GM19467 (cell line): Measurements from ENCODE around the gene TCP11.

ENCODE experiments used
- ATAC-seq: cut with Tn5 transposase; IDR thresholded peaks from one replicate; pipeline ENCODE4 v1.9.1; 2021; ENCODE audit warnings: mild to moderate bottlenecking, moderate library complexity; ENCODE audit not compliant: unreplicated experiment

Gene TCP11

DNA sequence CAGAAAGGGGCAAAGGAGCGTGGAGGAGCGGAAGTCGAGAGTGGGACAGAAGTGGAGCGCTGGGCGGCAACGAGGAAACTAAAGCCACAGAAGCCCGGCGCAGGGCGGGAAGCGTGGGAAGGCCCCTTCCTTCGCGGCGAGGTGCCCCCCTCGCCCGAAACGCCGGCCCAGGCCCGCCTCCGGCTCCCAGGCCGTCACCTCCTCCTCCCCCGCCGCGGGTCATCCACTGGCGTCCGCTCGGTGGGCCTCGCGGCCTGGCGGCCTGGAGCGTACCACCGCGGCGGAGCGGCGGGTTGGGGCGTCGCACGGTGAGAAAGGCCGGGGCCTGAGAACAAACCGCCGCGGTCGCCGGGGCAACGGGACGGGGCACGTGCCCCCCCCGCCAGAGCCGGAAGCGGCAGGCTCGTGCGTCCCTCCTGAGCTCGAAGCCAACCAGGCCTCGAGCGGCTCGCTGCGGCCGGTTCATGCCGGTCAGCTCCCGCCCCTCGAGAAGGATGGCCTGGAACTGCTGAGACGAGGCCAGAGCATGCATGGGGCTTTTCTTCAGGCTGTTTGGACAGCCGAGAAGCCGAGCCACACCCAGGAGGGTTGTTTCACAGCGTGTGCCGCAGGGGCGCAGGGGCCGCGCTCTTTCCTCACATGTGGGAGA is at the start of gene TCP11:
Gene TCP11, minus strand, starts transcription at position 333 of the 649 bp plus-strand sequence. CDS start 469 bp downstream, outside the sequence.
- ATAC-seq = no peak

DNA sequence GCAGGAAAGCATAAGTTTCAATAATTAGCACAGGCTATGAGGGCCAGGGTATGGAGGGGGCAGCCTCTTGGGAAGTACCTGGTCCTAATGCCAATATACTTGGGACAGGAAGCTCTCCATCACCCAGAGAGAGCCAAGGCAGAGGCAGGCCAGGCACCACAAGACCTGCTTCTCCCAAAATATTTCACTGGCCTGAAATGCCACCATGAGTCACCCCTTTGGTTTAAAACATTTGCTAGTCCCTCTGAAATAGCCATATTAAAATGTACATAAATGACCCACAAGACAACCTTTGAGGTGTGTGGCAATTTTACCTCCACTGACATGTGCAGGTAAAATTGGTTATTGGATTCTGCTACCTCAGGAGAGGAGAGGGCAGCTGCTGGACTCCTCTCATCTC is 49.2 kb upstream of the TCP11 start:
- no peak for ATAC-seq

DNA sequence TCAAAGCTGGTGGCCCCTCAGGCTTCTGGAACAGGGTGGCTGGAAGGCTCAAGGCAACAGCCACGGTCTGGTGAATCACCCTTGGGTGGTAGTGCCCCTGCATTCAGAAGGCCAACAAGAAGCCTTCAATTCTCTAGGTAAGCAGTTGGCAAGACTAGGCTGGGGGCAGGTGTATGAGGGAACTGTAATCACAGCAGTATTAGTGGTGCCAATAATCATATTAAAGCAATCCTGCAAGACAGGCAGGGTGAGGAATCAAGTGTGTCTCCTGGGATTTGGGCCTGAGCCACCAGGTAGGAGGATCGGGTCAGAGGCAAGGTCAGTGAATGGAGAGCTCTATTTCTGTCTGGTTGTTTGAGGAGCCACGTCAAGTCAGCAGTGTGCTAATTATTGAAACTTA is 47.7 kb upstream of the TCP11 start:
- ATAC-seq = no peak

DNA sequence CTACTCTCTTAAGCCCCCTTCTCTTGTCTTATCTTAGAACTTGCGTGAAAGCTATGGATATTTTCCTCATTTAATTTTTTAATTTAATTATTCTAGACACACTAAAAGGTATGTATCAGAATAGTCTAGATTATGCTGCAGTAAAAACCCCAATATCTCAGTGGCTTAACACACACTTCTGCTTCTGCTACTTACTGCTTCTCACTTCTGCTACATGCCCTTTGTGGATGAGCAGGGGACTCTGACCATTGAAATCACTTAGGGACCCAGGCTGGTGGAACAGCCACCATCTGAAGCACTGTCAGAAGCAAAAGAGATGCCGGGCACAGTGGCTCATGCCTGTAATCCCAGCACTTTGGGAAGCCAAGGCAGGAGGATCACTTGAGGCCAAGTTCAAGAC is 45.4 kb upstream of the TCP11 start:
- no peak for ATAC-seq

DNA sequence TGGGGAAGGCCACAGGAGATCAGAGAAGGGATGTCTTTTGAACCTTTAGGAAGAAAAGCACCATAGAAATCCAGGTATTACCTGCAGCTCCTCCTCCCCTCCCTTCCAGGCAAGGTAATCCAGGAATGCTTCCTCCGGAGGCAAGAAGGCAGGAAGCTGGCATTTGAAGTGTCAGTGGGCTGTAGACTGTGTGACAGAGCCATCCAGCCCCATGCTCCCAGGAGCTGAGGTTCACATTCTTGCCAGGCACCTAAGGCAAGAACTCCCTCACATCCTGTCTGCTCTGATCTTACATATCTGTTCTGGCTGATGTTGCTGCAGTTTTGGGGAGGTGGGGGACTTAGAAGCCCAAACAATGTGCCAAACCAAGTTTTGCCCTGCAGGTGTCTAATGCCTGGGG is 44.8 kb upstream of the TCP11 start:
- ATAC-seq = no peak

DNA sequence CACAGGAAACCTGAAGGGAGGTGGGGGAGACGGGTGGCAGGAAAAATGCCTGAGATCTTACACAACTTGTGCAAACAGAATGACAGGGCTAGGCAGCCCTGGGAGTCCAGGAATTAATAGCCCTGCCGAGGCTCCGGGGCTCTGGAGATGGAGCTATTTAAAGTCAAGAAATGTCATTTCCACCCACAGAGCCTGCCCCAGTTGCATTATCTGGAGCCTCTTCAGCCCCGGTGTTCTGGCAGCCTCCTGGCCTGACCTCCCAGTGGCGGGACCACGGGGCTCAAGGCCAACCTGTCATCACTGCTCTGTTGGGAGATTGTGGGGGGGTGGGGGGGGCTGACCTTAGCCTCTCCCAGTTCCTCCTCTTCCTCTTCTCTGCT is 44.2 kb upstream of the TCP11 start:
- ATAC-seq = no peak

DNA sequence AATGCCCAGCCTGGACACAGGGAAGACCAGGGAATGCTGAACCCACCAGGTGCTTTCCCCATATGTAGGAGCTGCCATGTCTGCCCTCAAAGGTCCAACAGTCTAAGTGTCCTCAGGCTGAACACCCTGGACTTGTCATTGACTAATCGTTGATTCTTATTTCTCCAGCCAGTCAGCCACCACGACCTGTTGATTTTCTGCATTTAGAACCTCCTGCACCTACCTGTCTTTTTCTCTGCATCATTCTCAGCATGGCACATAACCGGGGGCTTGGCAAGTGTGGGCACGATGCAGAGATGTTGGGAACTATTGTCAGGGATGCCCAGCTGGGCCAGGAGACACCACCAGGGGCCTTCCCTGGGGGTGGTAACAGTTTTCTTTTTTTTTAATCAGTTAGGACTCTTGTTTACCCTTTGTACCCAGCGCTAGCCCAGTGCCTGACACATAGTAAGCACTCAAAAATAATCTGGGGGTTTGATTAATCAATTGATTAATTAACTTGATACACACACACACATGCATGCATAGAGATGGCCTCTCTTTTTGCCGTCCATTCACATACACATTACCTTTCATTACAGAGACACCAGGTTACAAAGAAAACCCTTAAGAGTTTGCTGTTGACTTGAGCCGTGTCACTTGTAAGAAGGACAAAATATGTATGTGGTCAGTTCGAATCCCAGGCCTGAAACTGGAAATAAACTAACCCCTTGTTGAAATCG is 43.6 kb upstream of the TCP11 start:
- ATAC-seq = no peak

DNA sequence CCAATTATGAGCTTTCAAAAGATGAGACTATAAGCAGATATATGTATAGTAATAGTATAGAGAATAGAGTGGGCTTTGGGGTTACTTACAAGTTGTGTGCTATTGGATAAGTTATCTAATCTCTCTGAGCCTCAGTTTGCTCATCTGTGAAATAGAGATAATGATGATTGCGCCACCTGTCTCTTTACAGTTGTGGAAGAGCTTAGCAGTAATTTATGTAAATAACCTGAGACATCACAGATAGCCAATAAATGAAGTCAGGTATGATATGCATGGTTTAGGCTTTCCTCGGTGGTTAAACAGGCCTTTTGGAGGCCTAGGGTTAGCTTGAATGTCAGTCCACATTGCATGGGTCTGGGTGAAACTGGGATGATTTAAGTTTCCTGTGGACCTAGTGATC is 42.8 kb upstream of the TCP11 start:
- no peak for ATAC-seq

DNA sequence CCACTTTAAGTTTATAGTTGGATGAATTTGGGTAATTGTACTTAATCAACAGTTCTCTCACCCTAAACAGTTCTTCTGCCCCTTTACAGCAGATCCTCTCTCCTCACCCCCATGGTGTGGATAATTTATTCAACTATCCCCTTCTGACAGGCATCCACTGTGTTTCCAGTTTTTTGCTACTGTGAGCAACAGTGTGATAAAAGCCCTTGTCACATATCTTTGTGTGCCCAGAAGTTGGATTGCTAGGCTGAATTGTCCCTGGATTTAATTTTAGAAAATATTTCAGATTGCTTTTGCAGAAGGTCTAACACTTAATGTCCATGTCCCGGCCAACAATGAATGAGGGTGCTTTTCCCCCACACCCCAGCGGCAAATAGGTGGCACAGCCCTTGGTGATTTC is 42.1 kb upstream of the TCP11 start:
- no peak for ATAC-seq

DNA sequence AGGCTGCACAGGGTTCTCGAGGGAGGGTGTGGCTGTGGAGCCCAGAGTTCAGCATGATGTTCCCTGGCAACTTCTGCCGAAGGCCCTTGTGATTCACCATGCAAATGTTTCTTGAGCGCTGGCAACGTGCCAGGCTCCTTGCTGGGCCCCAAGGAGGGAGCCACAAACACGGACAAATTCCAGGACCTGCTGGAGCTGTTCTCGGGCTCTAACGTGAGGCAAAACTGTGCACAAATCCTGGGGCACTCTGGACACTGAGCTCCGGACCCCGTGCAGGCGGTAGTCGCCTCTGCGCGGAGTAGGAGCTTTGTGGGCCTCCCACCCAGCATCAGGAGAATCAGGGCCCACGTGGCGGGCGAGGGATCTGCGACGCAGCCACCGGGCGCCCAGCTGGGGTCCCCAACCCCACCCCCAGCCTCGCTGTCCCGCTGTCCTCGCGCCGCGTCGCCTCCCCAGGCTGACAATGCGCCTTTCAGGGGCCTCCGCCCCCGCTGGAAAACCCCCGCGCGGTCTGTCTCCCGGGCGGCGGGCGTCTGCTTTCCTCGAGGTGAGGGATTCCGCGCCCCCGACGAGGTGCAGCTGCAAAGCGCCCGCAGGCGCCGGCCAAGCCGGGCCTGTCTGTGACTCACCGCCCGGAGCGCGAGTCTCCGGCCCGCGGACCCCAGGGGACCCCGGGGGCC is 40.9 kb upstream of the TCP11 start:
- no peak for ATAC-seq

DNA sequence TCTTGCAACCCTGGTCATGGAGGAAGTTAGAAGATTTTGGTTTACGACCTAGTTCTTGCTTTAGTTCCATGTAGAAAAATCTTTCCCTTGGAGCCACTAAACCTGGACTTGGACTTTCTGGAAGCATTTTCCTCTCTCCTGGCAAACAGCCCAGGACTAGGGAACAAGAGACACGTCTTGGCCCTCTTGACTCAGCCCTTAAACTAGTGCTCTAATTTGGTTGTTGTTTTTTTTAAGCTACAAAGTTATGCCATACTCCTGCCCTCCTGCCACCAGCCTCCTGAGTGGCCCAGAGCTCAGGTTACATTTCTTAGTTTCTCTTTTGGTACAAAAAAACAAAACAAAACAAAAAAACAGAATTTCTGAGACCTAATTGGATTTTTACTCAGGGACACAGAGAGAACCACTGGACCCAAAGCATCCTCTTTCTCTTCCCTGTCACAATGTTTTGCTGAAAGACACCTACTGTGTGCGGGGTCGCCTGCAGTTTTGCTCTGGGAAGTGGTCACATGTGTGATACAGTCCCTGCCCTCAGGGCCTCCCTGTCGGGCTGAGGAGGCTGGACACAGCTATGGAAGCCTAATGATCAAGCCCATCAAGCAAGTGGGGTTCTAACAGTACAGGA is 40.3 kb upstream of the TCP11 start:
- no peak for ATAC-seq

DNA sequence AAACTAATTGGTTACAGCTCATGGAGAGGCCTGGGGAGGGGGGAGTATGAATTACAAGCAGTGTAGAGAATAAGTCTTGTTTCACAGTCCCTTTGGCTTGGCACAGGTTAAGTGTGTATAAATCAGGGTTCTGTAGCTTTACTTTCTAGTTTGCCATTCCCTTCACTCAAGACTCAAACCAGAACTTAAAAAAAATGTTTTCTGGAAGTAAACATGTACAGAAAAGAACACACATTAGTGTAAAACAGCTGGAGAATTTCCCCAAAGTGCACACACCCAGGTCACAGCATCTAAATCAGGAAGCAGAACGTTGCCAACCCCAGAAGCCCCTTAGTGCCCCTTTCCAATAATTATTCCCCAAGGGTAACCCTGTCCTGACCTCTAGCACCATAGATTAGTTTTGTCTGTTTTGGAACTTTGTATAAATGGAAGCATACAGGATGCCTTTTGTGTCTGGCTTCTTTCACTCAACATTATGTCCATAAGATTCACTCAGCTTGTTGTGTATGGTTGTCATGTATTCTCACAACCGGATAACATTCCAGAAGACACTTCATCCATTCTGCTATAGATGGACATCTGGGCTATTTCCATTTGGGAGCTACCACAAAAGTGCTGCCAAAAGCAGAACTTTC is 38.9 kb upstream of the TCP11 start:
- no peak for ATAC-seq

DNA sequence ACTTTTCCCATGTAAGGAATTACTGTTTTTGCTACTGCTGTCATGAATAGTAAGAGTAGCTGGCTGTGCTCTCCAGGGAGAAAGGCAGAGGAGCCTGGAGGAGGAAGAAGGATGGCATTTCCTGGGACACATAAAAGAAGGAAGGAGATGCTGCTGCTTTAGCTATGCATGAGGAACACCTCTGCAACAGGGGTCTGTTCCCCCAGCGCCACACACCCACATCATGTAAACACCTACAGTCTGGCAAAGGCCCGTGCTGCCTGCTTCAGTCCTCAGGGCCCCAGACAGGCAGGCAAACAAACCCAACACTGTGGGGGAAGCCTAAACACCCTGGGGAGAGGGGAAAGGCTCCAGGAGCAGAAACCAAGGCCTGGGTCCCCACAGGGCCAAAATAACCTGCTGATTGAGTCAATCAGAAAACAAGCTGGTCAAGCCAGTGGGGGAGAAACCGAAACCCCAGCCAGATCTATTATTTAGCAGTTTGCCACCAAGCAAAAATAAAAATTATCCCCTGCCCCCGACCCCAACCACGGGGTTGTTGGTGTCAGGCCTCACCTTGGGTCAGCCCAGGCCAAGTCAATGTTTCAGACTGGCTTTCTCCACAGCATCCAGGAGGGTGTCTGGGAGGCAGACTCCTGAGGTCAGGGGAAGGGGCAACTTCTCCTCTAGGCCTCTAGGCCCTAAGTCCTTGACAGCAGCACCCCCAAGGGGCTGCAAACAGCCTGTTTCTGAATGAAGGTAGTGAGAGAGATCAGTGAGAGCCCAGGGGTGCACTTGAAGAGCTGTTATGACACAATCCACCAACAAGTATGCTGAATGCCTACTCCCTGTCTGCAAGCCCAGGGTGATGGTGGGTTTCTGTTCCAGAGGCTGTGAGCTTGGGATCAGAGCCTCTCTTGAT is 38.0 kb upstream of the TCP11 start:
- no peak for ATAC-seq

DNA sequence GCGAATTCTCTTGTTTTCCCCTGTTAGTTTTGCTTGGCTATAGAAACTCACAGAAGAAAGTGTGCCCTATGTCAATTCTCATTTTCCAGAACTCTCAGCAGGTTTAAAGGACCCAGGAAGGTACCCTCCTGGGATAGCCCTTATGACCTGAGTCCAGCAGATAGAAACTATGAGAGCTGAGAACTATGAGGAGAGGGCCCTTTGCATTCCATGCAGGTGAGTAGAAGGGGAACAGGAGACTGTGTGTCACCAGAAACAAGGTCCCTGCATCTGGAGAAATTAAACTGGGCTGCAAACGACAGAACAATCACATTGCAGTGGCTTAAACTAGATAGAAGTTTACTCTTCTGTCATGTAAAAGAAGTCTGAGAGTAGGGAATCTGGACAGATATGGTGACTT is 36.9 kb upstream of the TCP11 start:
- ATAC-seq = no peak

DNA sequence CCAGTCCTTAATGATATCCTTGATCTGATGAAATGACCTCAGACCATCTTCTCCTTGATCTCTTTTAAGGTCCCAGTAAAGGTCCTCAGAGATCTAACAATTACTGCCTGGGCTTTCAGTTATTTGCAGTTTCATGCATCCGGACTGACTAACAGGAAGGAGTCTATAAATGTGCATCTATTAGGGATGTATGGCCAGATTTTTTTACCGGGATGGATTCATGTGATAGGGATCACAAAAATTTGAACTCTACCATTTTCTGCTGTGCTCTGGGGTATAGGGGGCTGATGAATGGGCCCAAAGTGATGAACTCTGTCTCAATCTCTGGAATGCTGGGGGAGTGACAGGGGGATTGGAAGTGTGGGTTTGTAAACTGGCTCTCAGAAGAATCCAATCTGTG is 36.5 kb upstream of the TCP11 start:
- no peak for ATAC-seq

DNA sequence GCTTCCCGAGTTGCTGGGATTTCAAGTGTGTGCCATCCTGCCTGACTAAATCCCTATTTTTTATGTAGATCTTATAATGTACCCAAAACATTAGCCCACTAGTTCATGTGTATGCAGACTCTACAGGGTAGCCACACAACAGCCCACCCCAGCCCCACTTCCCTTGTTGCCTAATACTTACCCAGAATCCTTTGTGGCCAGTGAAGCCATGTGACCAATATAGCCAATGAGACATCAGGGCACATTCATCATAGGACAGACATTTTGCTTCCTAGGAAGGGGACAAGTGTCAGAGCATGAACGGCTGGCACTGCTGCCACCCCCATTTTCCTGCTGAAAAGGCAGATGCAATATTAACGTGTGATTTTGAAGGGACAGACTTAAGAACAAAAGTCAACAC is 36.0 kb upstream of the TCP11 start:
- no peak for ATAC-seq

DNA sequence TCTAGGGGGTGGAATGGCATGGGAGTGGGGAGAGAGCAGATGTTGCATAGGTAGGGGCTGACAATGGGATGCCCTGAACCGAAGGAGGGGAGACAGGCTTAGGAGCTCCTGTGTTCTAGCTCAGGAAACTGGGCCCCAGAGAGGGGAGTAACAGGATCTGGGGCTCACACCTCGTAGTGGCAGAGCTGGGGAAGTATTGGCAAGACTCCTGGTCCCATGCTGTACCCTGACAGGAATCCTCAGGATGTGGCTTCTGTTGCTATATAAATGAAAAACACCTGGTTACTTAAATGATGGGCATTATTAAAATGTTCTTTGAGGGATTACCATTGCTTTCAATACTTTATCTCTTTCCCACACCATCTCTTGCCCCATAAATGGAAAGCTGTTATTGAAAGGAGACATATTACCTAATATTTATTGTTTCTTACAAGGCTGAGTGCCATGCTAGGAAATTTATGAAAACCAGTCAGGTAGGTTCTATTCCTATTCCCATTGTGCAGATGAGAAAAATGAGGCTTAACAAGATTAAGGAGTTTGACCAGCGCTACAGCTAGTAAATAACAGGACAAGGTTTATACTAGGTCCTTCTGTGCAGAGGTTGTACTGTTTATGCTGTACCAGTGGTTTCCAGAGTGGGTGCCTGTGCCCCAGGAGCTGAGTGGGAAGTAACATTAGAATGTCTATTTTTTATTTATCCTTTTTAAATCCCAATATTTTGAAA is 35.3 kb upstream of the TCP11 start:
- no peak for ATAC-seq

DNA sequence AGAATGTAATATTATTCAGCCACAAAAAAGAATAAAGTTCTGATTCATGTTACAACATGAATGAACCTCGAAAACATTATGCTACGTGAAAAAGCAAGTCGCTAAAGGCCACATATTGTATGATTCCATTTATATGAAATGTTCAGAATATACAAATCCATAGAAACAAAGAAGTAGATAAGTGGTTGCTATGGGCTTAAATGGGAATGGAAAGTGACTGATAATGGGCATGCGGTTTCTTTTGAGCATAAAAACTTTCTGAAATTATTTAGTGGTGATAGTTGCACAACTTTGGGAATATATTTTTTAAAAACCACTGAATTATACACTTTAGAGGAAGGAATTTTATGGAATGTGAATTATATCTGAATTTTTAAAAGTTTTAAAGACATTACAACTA is 33.4 kb upstream of the TCP11 start:
- ATAC-seq = no peak

DNA sequence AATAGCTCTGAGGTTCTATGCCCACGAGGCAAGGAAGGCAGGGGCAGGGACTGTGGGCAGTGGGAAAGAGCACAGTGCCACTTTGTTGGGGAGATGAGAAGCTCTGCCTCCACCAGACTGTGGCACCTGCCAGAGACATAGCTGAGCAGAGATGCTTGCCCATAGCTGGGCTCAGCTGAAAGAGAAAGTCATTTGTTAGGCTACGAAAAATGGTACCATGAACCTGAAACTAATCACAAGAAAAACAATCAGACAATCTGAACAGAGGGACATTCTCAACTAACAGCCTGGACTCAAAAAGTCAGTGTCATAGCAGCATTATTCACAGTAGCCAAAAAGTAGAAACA is 32.9 kb upstream of the TCP11 start:
- no peak for ATAC-seq
